ENCODE data around the gene ALG9.

- TF ChIP-seq CTCF (conservative IDR thresholded peaks at IDR 0.05; ENCODE audit: low read length) (no peak), EZH2phosphoT487 (IDR thresholded peaks at IDR 0.05; ENCODE audit: borderline replicate concordance) (no peak)
Measured at GRCh38 chr11:111835665-111836064, 35.7 kb downstream of the ALG9 start.
